SJSA1 (cell line): ENCODE data around the gene TPGS1. TPM values are rescaled to one million over a fixed set of nuclear protein-coding genes. Genes with fewer than 3 reads are reported as not detected.

Source experiments
- DNase-seq, 2 experiments: peaks; one replicate each; pipeline ENCODE4 v3.0.0-alpha.2; 2015 to 2020; ENCODE audit warnings: low spot score in 2 of 2, low read depth in 1 of 2
- H3K27ac ChIP-seq: fragments of 250-450 bp; sonication (Bioruptor Pico); 2 replicates; pipeline ENCODE4 v1.5.1; 2020; ENCODE audit warnings: mild to moderate bottlenecking, moderate library complexity
- H3K27me3 ChIP-seq: fragments of 250-450 bp; sonication (Bioruptor Pico); replicated peaks from 2 replicates; pipeline ENCODE4 v1.5.1; 2020; ENCODE audit warnings: mild to moderate bottlenecking, moderate library complexity
- H3K36me3 ChIP-seq: fragments of 250-450 bp; sonication (Bioruptor Pico); 2 replicates; pipeline ENCODE4 v1.5.1; 2020; ENCODE audit warnings: mild to moderate bottlenecking
- H3K4me1 ChIP-seq: fragments of 250-450 bp; sonication (Bioruptor Pico); replicated peaks from 2 replicates; pipeline ENCODE4 v1.6.1; 2021; ENCODE audit warnings: mild to moderate bottlenecking
- H3K4me3 ChIP-seq: fragments of 250-450 bp; sonication (Bioruptor Pico); 2 replicates; pipeline ENCODE4 v1.5.1; 2020; ENCODE audit warnings: mild to moderate bottlenecking
- H3K9me3 ChIP-seq: fragments of 250-450 bp; sonication (Bioruptor Pico); replicated peaks from 2 replicates; pipeline ENCODE4 v1.5.1; 2020; ENCODE audit warnings: mild to moderate bottlenecking
- total RNA-seq: library from RNA; depleted of rRNA; stranded (reverse); fragments of >200 nt; shearing (Covaris generic); gene quantifications from 2 replicates; pipeline ENCODE4 v1.2.3, GENCODE V29; 2014; rRNA removed

Gene TPGS1
- total RNA-seq, 1 experiment from 2014 or later = 73.3 TPM

DNA sequence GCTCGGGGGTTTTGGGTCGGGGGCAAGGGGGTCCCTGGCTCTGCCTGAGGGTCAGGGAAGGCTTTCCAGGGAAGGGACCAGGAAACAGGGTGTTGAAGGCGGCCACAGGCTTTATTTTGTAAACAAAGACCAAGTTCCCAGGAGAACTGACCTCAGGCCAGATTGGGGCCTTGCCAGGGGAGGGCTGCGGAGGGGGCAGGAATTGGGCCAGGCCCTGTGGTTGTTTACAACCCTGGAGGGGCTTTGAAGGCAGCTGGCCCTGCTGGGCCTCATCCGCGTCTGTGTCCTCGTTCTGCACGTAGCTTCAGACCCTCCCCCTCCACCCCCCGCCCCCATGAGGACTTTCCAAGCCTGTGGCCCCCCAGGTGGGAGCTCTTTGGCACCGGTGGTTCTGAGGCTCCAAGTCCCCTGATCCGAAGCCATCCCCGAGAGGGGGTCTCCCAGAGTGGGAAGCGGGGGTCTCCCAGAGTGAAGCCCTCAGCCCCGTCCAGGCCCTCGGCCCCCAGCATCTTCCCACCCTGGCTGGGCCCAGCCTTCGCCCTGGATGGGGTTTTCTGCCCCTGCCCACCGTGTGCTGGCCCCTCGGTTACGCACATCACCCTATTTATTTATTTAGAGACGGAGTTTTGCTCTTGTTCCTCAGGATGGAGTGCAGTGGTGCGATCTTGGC, 51.6 kb downstream of the TPGS1 start:
- Histone ChIP-seq H3K4me3 (no peak overlapping the region), H3K27ac (no peak overlapping the region), H3K36me3 (no peaks in the 10 kb centered on the region), H3K4me1 (no peaks in the 10 kb centered on the region), H3K9me3 (no peaks in the 10 kb centered on the region), H3K27me3 (no peaks in the 10 kb centered on the region)
- DNase-seq = no peak

DNA sequence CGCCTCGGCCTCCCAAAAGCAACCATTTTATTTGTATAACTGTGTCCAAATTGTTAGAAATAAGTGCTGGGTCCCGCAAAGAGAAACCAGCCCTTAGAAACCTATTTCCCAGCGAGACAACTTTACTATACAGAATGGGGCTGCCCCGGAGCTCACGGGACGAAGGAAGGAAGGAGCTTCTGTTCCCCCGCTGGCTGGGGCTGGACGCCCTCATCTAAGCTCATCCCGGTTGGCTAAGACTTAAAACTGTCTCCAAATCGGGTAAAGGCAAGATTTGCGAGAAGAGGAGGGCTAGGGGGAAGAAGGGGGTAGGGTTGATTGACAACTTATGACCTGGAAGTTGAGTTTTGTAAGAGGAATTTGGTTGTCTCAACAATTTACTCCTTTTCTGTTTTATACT, 52.8 kb downstream of the TPGS1 start:
- Histone ChIP-seq H3K27ac (no peak overlapping the region), H3K36me3 (no peaks in the 10 kb centered on the region), H3K4me1 (no peaks in the 10 kb centered on the region), H3K4me3 (no peak overlapping the region), H3K9me3 (no peaks in the 10 kb centered on the region), H3K27me3 (no peaks in the 10 kb centered on the region)
- DNase-seq = no peak

DNA sequence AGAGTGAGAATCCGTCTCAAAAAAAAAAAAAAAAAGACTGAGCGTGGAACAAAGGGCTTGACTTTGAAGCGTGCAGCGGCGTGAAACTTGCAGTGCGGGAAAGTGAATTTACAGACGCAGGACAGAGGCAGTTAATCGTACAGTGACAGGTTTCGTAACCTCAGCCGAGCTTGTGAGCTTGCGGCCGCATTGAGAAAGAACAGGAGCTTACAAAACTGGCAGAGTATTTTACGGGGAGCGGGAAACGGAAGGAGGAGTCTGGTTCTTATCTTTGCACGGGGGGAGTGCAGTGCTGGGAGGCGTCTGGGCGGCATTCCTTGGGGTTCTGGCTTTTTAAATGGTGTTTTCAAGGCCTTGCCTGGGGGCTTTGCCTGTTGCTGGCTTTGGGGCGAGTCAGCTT, 59.1 kb downstream of the TPGS1 start:
- H3K4me3 ChIP-seq = no peak overlapping the region
- no peaks in the 10 kb centered on the region for H3K27me3 ChIP-seq
- H3K27ac ChIP-seq = no peak overlapping the region
- H3K36me3 ChIP-seq = no peaks in the 10 kb centered on the region
- 0 out of 2 replicates have a peak, but pooled peaks cover 2% of the 10 kb centered on the region for H3K9me3 ChIP-seq
- DNase-seq = no peak
- peaks cover 7% of the 10 kb centered on the region for H3K4me1 ChIP-seq

DNA sequence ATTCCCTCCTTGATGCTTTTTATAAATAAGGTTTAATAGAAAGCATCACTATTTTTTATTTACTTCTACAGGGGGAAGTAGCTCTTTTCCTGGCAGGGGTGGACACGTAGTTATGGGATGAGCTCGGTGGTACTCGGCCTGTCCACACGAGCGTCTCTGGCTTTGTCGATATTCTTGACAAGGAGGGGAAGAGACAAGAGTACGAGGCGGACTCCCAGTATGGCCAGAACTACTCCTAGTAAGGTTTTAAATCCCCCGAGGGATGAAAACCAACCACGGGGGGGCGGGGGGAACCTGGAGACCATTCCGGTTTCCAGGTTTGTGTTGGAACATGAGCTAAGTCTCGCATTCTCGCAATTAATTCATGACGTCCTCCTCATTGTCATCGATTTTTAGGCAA, 59.5 kb downstream of the TPGS1 start:
- Histone ChIP-seq H3K27ac (no peak overlapping the region), H3K4me3 (no peak overlapping the region), H3K36me3 (no peaks in the 10 kb centered on the region), H3K9me3 (0 out of 2 replicates have a peak, but pooled peaks cover 2% of the 10 kb centered on the region), H3K27me3 (no peaks in the 10 kb centered on the region), H3K4me1 (peaks cover 10% of the 10 kb centered on the region)
- DNase-seq = no peak

DNA sequence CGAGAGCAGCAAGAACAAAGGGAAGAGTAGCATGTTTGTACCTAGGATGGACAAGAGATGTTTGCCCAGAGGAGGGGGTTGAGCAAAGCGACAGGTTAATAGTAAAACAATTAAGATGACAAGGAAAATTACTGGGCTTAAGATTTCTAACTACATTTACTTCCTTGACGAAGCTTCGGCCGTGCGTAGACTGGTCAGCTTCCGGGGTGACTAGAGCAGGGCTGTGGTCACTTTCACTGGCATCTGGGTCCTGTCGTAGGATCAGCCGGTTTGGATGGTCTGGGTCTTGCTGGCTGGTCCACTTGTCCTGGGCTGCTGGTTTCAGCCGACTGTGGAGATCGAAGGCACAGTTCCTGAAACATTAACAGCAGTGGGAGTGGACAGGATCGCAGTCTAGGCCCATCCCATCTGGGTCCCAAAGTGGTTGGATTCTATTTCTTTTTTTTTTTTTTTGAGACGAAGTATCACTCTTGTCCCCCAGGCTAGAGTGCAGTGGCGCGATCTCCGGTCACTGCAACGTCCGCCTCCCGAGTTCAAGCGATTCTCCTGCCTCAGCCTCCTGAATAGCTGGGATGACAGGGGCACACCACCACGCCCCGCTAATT, 60.1 kb downstream of the TPGS1 start:
- peaks cover 10% of the 10 kb centered on the region for H3K4me1 ChIP-seq
- no peak overlapping the region for H3K4me3 ChIP-seq
- peaks cover under 1% of the 10 kb centered on the region for H3K36me3 ChIP-seq
- H3K27me3 ChIP-seq = no peaks in the 10 kb centered on the region
- 0 out of 2 replicates have a peak, but pooled peaks cover 2% of the 10 kb centered on the region for H3K9me3 ChIP-seq
- H3K27ac ChIP-seq = no peak overlapping the region
- DNase-seq = no peak

Other genes starting within 250 kb of the TPGS1 start
- gene PLPP2, start 216.1 kb upstream of the TPGS1 start, total RNA-seq = 7.3 and 18.5 TPM in 2 replicates
- 19.9 and 26.6 TPM in 2 replicates for gene MIER2, start 162.7 kb upstream of the TPGS1 start, total RNA-seq
- 0.05 TPM in 1 of 2 replicates, not detected in the other for gene C2CD4C, start 98.3 kb upstream of the TPGS1 start, total RNA-seq
- gene SHC2, start 46.5 kb upstream of the TPGS1 start, total RNA-seq = not detected in 2 replicates
- gene MADCAM1, start 11.0 kb upstream of the TPGS1 start, total RNA-seq = not detected in 2 replicates
- 62.1 and 97.9 TPM in 2 replicates for gene CDC34, start 24.3 kb downstream of the TPGS1 start, total RNA-seq
- gene GZMM, start 36.6 kb downstream of the TPGS1 start, total RNA-seq = not detected in 2 replicates
- 444 and 577 TPM in 2 replicates for gene BSG, start 65.1 kb downstream of the TPGS1 start, total RNA-seq
- gene HCN2, start 82.4 kb downstream of the TPGS1 start, total RNA-seq = 2.2 and 4.3 TPM in 2 replicates
- 44.2 and 44.7 TPM in 2 replicates for gene POLRMT, start 126.0 kb downstream of the TPGS1 start, total RNA-seq
- 0.13 TPM in 1 of 2 replicates, not detected in the other for gene FGF22, start 132.4 kb downstream of the TPGS1 start, total RNA-seq
- 55.9 and 79.3 TPM in 2 replicates for gene RNF126, start 155.7 kb downstream of the TPGS1 start, total RNA-seq
- gene FSTL3, start 168.9 kb downstream of the TPGS1 start, total RNA-seq = 317 and 364 TPM in 2 replicates
- not detected in 2 replicates for gene PRSS57, start 188.0 kb downstream of the TPGS1 start, total RNA-seq
- not detected in 2 replicates for gene PALM, start 201.4 kb downstream of the TPGS1 start, total RNA-seq
- gene MISP, start 243.6 kb downstream of the TPGS1 start, total RNA-seq = 0.11 TPM in 1 of 2 replicates, not detected in the other